ENCODE results near the gene SPPL2C.

The SPPL2C gene

GRCh38 chr17:45888392-45888791 is 43.7 kb downstream of the SPPL2C start:
- DNase-seq: no peak

DNA sequence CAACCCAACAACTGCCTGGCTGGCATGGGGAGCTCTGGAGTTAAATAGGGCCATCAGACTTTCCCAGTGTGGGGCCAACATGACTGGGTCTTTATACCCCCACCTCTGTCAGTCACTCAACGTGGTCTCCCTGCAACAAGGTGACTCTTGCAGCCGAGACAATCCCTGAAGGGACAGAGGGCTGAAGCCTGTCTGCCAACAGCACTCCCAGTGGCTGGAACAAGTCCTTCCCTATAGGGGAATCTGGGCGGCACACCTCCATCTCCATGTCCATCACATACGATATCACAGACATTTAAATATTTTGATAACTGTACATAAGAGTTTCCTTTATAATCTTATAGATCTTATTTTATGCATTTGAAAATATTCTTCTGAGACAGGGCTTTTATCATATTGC is 44.9 kb downstream of the SPPL2C start:
- DNase-seq: no peak

- no peak for DNase-seq
Observed at GRCh38 chr17:45893725-45894021, 49.0 kb downstream of the SPPL2C start.

DNA sequence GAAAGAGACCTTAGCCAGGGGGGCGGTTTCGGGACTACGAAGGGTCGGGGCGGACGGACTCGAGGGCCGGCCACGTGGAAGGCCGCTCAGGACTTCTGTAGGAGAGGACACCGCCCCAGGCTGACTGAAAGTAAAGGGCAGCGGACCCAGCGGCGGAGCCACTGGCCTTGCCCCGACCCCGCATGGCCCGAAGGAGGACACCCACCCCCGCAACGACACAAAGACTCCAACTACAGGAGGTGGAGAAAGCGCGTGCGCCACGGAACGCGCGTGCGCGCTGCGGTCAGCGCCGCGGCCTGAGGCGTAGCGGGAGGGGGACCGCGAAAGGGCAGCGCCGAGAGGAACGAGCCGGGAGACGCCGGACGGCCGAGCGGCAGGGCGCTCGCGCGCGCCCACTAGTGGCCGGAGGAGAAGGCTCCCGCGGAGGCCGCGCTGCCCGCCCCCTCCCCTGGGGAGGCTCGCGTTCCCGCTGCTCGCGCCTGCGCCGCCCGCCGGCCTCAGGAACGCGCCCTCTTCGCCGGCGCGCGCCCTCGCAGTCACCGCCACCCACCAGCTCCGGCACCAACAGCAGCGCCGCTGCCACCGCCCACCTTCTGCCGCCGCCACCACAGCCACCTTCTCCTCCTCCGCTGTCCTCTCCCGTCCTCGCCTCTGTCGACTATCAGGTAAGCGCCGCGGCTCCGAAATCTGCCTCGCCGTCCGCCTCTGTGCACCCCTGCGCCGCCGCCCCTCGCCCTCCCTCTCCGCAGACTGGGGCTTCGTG is 49.5 kb downstream of the SPPL2C start, which contains the start of gene MAPT:
TSS of gene MAPT (plus strand) at position 533 of the 763 bp plus-strand sequence. CDS start 67,784 bp downstream, outside the sequence.
- DNase-seq: peak; percentile 50 to 97 (median 92)

DNA sequence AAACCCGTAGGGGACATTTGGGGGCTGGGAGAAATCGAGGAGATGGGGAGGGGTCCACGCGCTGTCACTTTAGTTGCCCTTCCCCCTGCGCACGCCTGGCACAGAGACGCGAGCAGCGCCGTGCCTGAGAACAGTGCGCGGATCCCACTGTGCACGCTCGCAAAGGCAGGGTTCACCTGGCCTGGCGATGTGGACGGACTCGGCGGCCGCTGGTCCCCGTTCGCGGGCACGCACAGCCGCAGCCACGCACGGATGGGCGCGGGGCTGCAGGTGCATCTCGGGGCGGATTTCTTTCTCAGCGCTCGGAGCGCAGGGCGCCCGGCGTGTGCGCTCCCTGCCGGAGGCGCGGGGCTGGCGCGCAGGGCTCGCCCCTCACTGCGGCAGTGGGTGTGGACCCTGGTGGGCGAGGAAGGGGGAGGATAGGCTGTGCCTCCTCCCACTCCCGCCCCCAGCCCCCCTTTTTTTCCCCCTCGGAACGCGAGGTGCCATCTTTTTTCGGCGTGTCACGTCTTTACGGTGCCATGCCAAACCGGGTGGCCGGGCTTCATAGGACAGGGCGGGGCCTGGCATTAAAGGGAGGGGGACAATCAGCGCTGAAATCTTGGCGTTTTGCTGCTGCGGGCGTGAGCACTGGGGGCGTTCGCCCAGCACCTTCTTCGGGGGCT is 50.8 kb downstream of the SPPL2C start:
- peak in 11 of 14 donors; percentile 27 to 77 (median 55) for DNase-seq

DNA sequence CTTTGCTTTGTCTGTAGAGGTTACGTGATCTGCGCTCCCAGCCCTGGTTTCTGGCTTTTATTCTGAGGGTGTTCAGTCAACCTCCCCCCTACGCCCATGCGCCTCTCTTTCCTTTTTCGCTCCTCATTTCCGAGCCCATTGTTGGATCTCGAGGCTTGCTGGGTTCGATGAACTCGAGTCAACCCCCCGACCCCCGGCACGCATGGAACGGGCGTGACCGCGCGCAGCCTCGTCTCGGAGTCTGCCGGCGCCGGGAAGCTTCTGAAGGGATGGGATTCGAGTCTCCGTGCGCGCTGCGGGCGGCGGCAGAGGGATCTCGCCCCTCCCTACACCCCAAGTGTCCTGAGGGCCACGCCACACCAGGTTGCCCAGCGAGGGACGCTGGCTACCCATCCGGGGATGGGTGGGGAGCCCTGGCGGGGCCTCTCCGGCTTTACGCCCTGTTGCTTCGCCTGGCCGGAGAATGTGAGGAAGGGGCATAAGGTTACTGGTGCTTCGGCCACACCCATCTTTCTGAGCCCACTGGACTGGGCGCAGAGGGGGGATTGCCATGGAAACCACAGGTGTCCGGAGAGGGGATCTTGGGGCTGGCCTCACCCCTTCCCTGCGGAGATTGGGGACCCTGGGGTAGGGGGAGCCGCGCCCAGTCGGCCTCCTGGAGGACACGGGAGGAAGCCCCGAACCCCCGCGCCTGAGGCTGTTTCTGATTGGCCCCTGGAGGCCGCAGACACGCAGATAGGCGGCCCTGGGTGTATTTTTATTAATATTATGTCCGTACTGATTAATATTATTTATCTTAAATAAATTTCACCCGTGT is 51.5 kb downstream of the SPPL2C start:
- DNase-seq: peak in 5 of 14 donors; percentile 47 to 69 (median 62)

Data from C1 segment of cervical spinal cord (tissue), 14 donors.